Stimulated activated naive B cell treated with anti-CD40 and anti-IgM and Interleukin-4, amounts not matched to agents 10 μg/mL and 1 μg/mL and 100 μg/mL, for 72 hours (primary cell): ENCODE results near the gene MFSD12.

ENCODE experiments used
- ATAC-seq, 2 donors: fragments of 150-1000 bp; cut with Tn5 transposase; replicated peaks; 2 replicates each; pipeline ENCODE4 v1.10.0; 2021; ENCODE audit warnings: moderate library complexity in 1 of 2
- DNase-seq: peaks from one replicate; pipeline ENCODE4 v3.0.0; 2021
- H3K27ac Mint-ChIP-seq: one replicate; pipeline ENCODE4 v1.8.0; 2022; ENCODE audit warnings: mild to moderate bottlenecking, mixed read lengths
- H3K27me3 Mint-ChIP-seq, 2 donors: one replicate each; pipeline ENCODE4 v1.8.0; 2022; ENCODE audit warnings: mixed read lengths in 2 of 2
- H3K36me3 Mint-ChIP-seq, 2 donors: one replicate each; pipeline ENCODE4 v1.8.0; 2022; ENCODE audit warnings: mixed read lengths in 2 of 2, mild to moderate bottlenecking in 1 of 2
- H3K4me1 Mint-ChIP-seq, 2 donors: one replicate each; pipeline ENCODE4 v1.8.0; 2022; ENCODE audit warnings: mixed read lengths in 2 of 2, mild to moderate bottlenecking in 1 of 2
- H3K4me3 Mint-ChIP-seq, 2 donors: one replicate each; pipeline ENCODE4 v1.8.0; 2022; ENCODE audit warnings: mild to moderate bottlenecking in 2 of 2, mixed read lengths in 2 of 2, moderate library complexity in 1 of 2
- H3K9me3 Mint-ChIP-seq, 2 donors: one replicate each; pipeline ENCODE4 v1.8.0; 2022; ENCODE audit warnings: mixed read lengths in 2 of 2, mild to moderate bottlenecking in 1 of 2

The MFSD12 gene

GRCh38 chr19:3557461-3558248, at the start of gene MFSD12:
Gene MFSD12, minus strand, starts transcription at chr19:3557586. Its CDS starts 183 bp downstream, at chr19:3557403.
- peak; percentile 91 for DNase-seq
- H3K4me3 Mint-ChIP-seq = peak within 1 kb of the TSS; percentile 90 to 100
- ATAC-seq = peak; percentile 86 to 90
- H3K36me3 Mint-ChIP-seq = peaks cover 21 to 31% of the 10 kb centered on the region in 2 donors
- peak within 1 kb of the TSS; percentile 97 for H3K27ac Mint-ChIP-seq
- H3K27me3 Mint-ChIP-seq = no peaks in the 10 kb centered on the region
- H3K4me1 Mint-ChIP-seq = peaks cover 36 to 59% of the 10 kb centered on the region in 2 donors
- H3K9me3 Mint-ChIP-seq = no peaks in the 10 kb centered on the region

GRCh38 chr19:3606690-3607289, 49.4 kb upstream of the MFSD12 start, which contains the start of gene TBXA2R:
Gene TBXA2R, minus strand, starts transcription at chr19:3606875. Its CDS starts 6,241 bp downstream, at chr19:3600634.
- Mint-ChIP-seq H3K27ac (no peak within 1 kb of the TSS), H3K4me1 (peaks cover 16 to 28% of the 10 kb centered on the region in 2 donors), H3K9me3 (peaks cover 0 to 2% of the 10 kb centered on the region in 2 donors), H3K4me3 (peak within 1 kb of the TSS in 1 of 2 donors; percentile 62), H3K27me3 (no peaks in the 10 kb centered on the region), H3K36me3 (peaks cover 10 to 17% of the 10 kb centered on the region in 2 donors)
- DNase-seq (peak; percentile 44), ATAC-seq (peak; percentile 59 to 64)

- Mint-ChIP-seq H3K9me3 (peaks cover 0 to 2% of the 10 kb centered on the region in 2 donors), H3K27ac (no peak overlapping the region), H3K36me3 (peaks cover 8 to 16% of the 10 kb centered on the region in 2 donors), H3K27me3 (no peaks in the 10 kb centered on the region), H3K4me3 (no peak overlapping the region), H3K4me1 (peaks cover 16 to 28% of the 10 kb centered on the region in 2 donors)
- DNase-seq = no peak
- peak; percentile 45 to 48 for ATAC-seq
Measured at GRCh38 chr19:3606174-3606689, 48.8 kb upstream of the MFSD12 start.

- H3K4me1 Mint-ChIP-seq = peaks cover 16 to 26% of the 10 kb centered on the region in 2 donors
- peaks cover 8 to 15% of the 10 kb centered on the region in 2 donors for H3K36me3 Mint-ChIP-seq
- no peak overlapping the region for H3K4me3 Mint-ChIP-seq
- peaks cover 0 to 2% of the 10 kb centered on the region in 2 donors for H3K9me3 Mint-ChIP-seq
- DNase-seq (no peak), ATAC-seq (no peak)
- H3K27ac Mint-ChIP-seq = no peak overlapping the region
- H3K27me3 Mint-ChIP-seq = no peaks in the 10 kb centered on the region
Measured at GRCh38 chr19:3605770-3606169, 48.4 kb upstream of the MFSD12 start.

- H3K36me3 Mint-ChIP-seq = peaks cover 8 to 11% of the 10 kb centered on the region in 2 donors
Measured at GRCh38 chr19:3605361-3605760, 48.0 kb upstream of the MFSD12 start.

GRCh38 chr19:3604987-3605343, 47.6 kb upstream of the MFSD12 start:
- peaks cover 0 to 2% of the 10 kb centered on the region in 2 donors for H3K9me3 Mint-ChIP-seq
- peaks cover 7 to 10% of the 10 kb centered on the region in 2 donors for H3K36me3 Mint-ChIP-seq
- no peak overlapping the region for H3K4me3 Mint-ChIP-seq
- peaks cover 13 to 18% of the 10 kb centered on the region in 2 donors for H3K4me1 Mint-ChIP-seq
- ATAC-seq (peak; percentile 64 to 74), DNase-seq (peak; percentile 43)
- H3K27me3 Mint-ChIP-seq = no peaks in the 10 kb centered on the region
- no peak overlapping the region for H3K27ac Mint-ChIP-seq

More at GRCh38 chr19:3605361-3605760, 48.0 kb upstream of the MFSD12 start:
- Mint-ChIP-seq H3K27me3 (no peaks in the 10 kb centered on the region), H3K9me3 (peaks cover 0 to 2% of the 10 kb centered on the region in 2 donors), H3K4me3 (no peak overlapping the region), H3K4me1 (peaks cover 16 to 22% of the 10 kb centered on the region in 2 donors), H3K27ac (no peak overlapping the region)
- DNase-seq (no peak), ATAC-seq (no peak)

- peak overlapping the region; percentile 31 for H3K27ac Mint-ChIP-seq
- H3K4me1 Mint-ChIP-seq = peaks cover 13 to 15% of the 10 kb centered on the region in 2 donors
- H3K9me3 Mint-ChIP-seq = peaks cover 0 to 2% of the 10 kb centered on the region in 2 donors
- DNase-seq = no peak
- H3K36me3 Mint-ChIP-seq = peaks cover 5 to 7% of the 10 kb centered on the region in 2 donors
- ATAC-seq = peak; percentile 31 to 39
- no peaks in the 10 kb centered on the region for H3K27me3 Mint-ChIP-seq
- H3K4me3 Mint-ChIP-seq = no peak overlapping the region
Measured at GRCh38 chr19:3604227-3604986, 47.0 kb upstream of the MFSD12 start.

GRCh38 chr19:3603121-3603811, 45.9 kb upstream of the MFSD12 start:
- Mint-ChIP-seq H3K36me3 (peaks cover 5 to 7% of the 10 kb centered on the region in 2 donors), H3K9me3 (peaks cover 0 to 2% of the 10 kb centered on the region in 2 donors), H3K4me1 (peaks cover 13% of the 10 kb centered on the region in 2 donors), H3K4me3 (no peak overlapping the region), H3K27me3 (no peaks in the 10 kb centered on the region), H3K27ac (no peak overlapping the region)
- no peak for DNase-seq
- ATAC-seq = no peak

- no peak overlapping the region for H3K4me3 Mint-ChIP-seq
- no peaks in the 10 kb centered on the region for H3K27me3 Mint-ChIP-seq
- H3K36me3 Mint-ChIP-seq = peaks cover 3 to 4% of the 10 kb centered on the region in 2 donors
- ATAC-seq (no peak), DNase-seq (no peak)
- H3K4me1 Mint-ChIP-seq = peaks cover 0 to 2% of the 10 kb centered on the region in 2 donors
- no peaks in the 10 kb centered on the region for H3K9me3 Mint-ChIP-seq
- no peak overlapping the region for H3K27ac Mint-ChIP-seq
Measured at GRCh38 chr19:3601021-3601420, 43.6 kb upstream of the MFSD12 start.

- no peaks in the 10 kb centered on the region for H3K27me3 Mint-ChIP-seq
- no peak for DNase-seq
- no peak for ATAC-seq
- no peak overlapping the region for H3K4me3 Mint-ChIP-seq
- H3K4me1 Mint-ChIP-seq = peaks cover 0 to 2% of the 10 kb centered on the region in 2 donors
- H3K27ac Mint-ChIP-seq = no peak overlapping the region
- H3K36me3 Mint-ChIP-seq = peaks cover 3 to 4% of the 10 kb centered on the region in 2 donors
- no peaks in the 10 kb centered on the region for H3K9me3 Mint-ChIP-seq
Measured at GRCh38 chr19:3599776-3600187, 42.4 kb upstream of the MFSD12 start.

- no peak for ATAC-seq
- no peak overlapping the region for H3K27ac Mint-ChIP-seq
Measured at GRCh38 chr19:3595521-3596061, 38.2 kb upstream of the MFSD12 start.

GRCh38 chr19:3593156-3593555, 35.8 kb upstream of the MFSD12 start:
- no peaks in the 10 kb centered on the region for H3K27me3 Mint-ChIP-seq
- peak overlapping the region; percentile 11 for H3K27ac Mint-ChIP-seq
- peaks cover 0 to 5% of the 10 kb centered on the region in 2 donors for H3K4me1 Mint-ChIP-seq
- no peak overlapping the region for H3K4me3 Mint-ChIP-seq
- ATAC-seq = no peak
- peaks cover 3 to 4% of the 10 kb centered on the region in 2 donors for H3K36me3 Mint-ChIP-seq
- no peak for DNase-seq
- no peaks in the 10 kb centered on the region for H3K9me3 Mint-ChIP-seq

More at GRCh38 chr19:3595521-3596061, 38.2 kb upstream of the MFSD12 start:
- DNase-seq = no peak
- Mint-ChIP-seq H3K4me1 (peaks cover 0 to 5% of the 10 kb centered on the region in 2 donors), H3K36me3 (peaks cover 6% of the 10 kb centered on the region in 2 donors), H3K4me3 (no peak overlapping the region), H3K27me3 (no peaks in the 10 kb centered on the region), H3K9me3 (no peaks in the 10 kb centered on the region)
